GM12892 (cell line): ENCODE results near the gene ZFP36.
A peak's percentile ranks its signal among the peaks of the same experiment; 100 is the strongest.
"Not testable (repeated sequence)": the region's sequence is repeated elsewhere in the genome, so short reads cannot be mapped to it uniquely, and the experiment has no call there.

Source experiments
- DNase-seq: peaks from one replicate; pipeline ENCODE4 v3.0.0; 2011; ENCODE audit not compliant: insufficient read length
- FAIRE-seq: peaks from 2 replicates; lab custom pipeline; 2011; peaks lifted over from hg19 to GRCh38; lab: Jason Lieb, UNC
- POLR2A ChIP-seq: IDR thresholded peaks from 2 replicates; pipeline ENCODE4 v1.6.1; 2011; ENCODE audit warnings: low read depth, low read length, control low read depth
- POLR2AphosphoS5 ChIP-seq: IDR thresholded peaks from 2 replicates; pipeline ENCODE4 v1.6.1; 2011; ENCODE audit warnings: low read depth, low read length, control low read depth
- TAF1 ChIP-seq: IDR thresholded peaks from 2 replicates; pipeline ENCODE4 v1.6.1; 2011; ENCODE audit warnings: low read depth, mild to moderate bottlenecking, control low read depth, low read length, borderline replicate concordance

Gene ZFP36

GRCh38 chr19:39445196-39446111 lies 38.8 kb downstream of the ZFP36 start, which contains the start of gene SUPT5H:
Gene SUPT5H, plus strand, starts transcription at chr19:39445582. Its CDS starts 309 bp downstream, at chr19:39445891.
- FAIRE-seq (peak; percentile 96), DNase-seq (peak; percentile 97)
- TF ChIP-seq POLR2AphosphoS5: peak; percentile 92
- TF ChIP-seq TAF1: peak; percentile 65
- TF ChIP-seq POLR2A: peak; percentile 91

- TF ChIP-seq TAF1 (no peak), POLR2A (no peak)
- DNase-seq: no peak
- FAIRE-seq: no peak
Observed at GRCh38 chr19:39446365-39447084, 39.9 kb downstream of the ZFP36 start.

- DNase-seq (peak; percentile 48), FAIRE-seq (no peak)
- no peak for TF ChIP-seq POLR2AphosphoS5
- TF ChIP-seq TAF1: no peak
- no peak for TF ChIP-seq POLR2A
Observed at GRCh38 chr19:39448271-39448670, 41.6 kb downstream of the ZFP36 start.

- no peak for TF ChIP-seq TAF1
- TF ChIP-seq POLR2A: no peak
- TF ChIP-seq POLR2AphosphoS5: no peak
- FAIRE-seq: no peak
- no peak for DNase-seq
Observed at GRCh38 chr19:39449116-39449797, 42.6 kb downstream of the ZFP36 start.

- DNase-seq, FAIRE-seq: not testable (repeated sequence)
Observed at GRCh38 chr19:39451257-39451656, 44.6 kb downstream of the ZFP36 start.
